ENCODE measurements around the gene PAX6.

- TF ChIP-seq POLR2AphosphoS5 (IDR thresholded peaks at IDR 0.05; ENCODE audit: low read depth, low read length) = no peak
- TF ChIP-seq REST (IDR thresholded peaks at IDR 0.05; ENCODE audit: insufficient read depth in 1 of 2, low read depth in 2 of 2, low read length in 2 of 2) = no peak
- no peak for TF ChIP-seq SIN3A (IDR thresholded peaks at IDR 0.05; ENCODE audit: borderline replicate concordance, insufficient read depth, low read length)
- TF ChIP-seq FOXP2 (optimal IDR thresholded peaks at IDR 0.05; ENCODE audit: borderline replicate concordance, extremely low read depth, extremely low read length, insufficient read depth) = no peak
- TF ChIP-seq TAF1 (IDR thresholded peaks at IDR 0.05; ENCODE audit: borderline replicate concordance, insufficient read depth, low read length) = no peak
These were observed 49.5 kb downstream of the PAX6 start for GRCh38 chr11:31761636-31762035.
